CD8-positive, alpha-beta memory T cell (primary cell): Measurements from ENCODE around the gene CACNA1C. TPM values are rescaled to one million over a fixed set of nuclear protein-coding genes. Genes with fewer than 3 reads are reported as not detected.
A peak's percentile ranks its signal among the peaks of the same experiment; 100 is the strongest.

Experiments
- CTCF ChIA-PET: fragments of 350-600 bp; sonication (Branson Sonifier 250); formaldehyde crosslinking; loops from one replicate; lab custom pipeline; 2021; ENCODE audit warnings: antibody characterized with exemption; lab: Charles Lee
- POLR2A ChIA-PET: fragments of 350-600 bp; sonication (Branson Sonifier 250); formaldehyde crosslinking; loops from one replicate; lab custom pipeline; 2021; ENCODE audit warnings: antibody characterized with exemption; lab: Charles Lee
- DNase-seq, 5 donors: peaks; one replicate each; pipeline versions ENCODE4 v3.0.0 to v3.0.0-alpha.2; 2020 to 2022; ENCODE audit warnings: mixed read lengths in 1 of 5
- H3K27ac ChIP-seq: one replicate; pipeline ENCODE4 v1.7.0; 2013; ENCODE audit warnings: low read depth, mild to moderate bottlenecking, low read length, moderate library complexity
- H3K27me3 ChIP-seq: 2 replicates; pipeline ENCODE4 v1.7.0; 2013; ENCODE audit warnings: low read length, mild to moderate bottlenecking; ENCODE audit not compliant: insufficient read depth, poor library complexity, severe bottlenecking
- H3K36me3 ChIP-seq: 2 replicates; pipeline ENCODE4 v1.7.0; 2013; ENCODE audit warnings: mild to moderate bottlenecking, low read length, moderate library complexity; ENCODE audit not compliant: insufficient read depth
- H3K4me1 ChIP-seq: 2 replicates; pipeline ENCODE4 v1.7.0; 2013; ENCODE audit warnings: mild to moderate bottlenecking, low read length, moderate library complexity; ENCODE audit not compliant: insufficient read depth
- H3K4me3 ChIP-seq: 2 replicates; pipeline ENCODE4 v1.7.0; 2013; ENCODE audit warnings: mild to moderate bottlenecking, low read length
- H3K9me3 ChIP-seq: 2 replicates; pipeline ENCODE4 v1.7.0; 2013; ENCODE audit warnings: mild to moderate bottlenecking, low read length
- H3K27ac Mint-ChIP-seq, 8 donors: one replicate each; pipeline ENCODE4 v1.8.0; 2020 to 2021; ENCODE audit warnings: mixed read lengths in 8 of 8, mild to moderate bottlenecking in 6 of 8, inconsistent platforms in 3 of 8, moderate library complexity in 3 of 8
- H3K27me3 Mint-ChIP-seq, 2 donors: one replicate each; pipeline ENCODE4 v1.8.0; 2020 to 2021; ENCODE audit warnings: mixed read lengths in 2 of 2, mild to moderate bottlenecking in 1 of 2, moderate library complexity in 1 of 2
- H3K36me3 Mint-ChIP-seq, 3 donors: one replicate each; pipeline ENCODE4 v1.8.0; 2020 to 2021; ENCODE audit warnings: mixed read lengths in 3 of 3, inconsistent platforms in 1 of 3, mild to moderate bottlenecking in 1 of 3
- H3K4me1 Mint-ChIP-seq, 3 donors: one replicate each; pipeline ENCODE4 v1.8.0; 2020 to 2021; ENCODE audit warnings: mixed read lengths in 3 of 3, inconsistent platforms in 1 of 3, mild to moderate bottlenecking in 1 of 3
- H3K4me3 Mint-ChIP-seq, 7 donors: one replicate each; pipeline ENCODE4 v1.8.0; 2020 to 2021; ENCODE audit warnings: mixed read lengths in 7 of 7, mild to moderate bottlenecking in 6 of 7, moderate library complexity in 4 of 7, inconsistent platforms in 2 of 7
- H3K9me3 Mint-ChIP-seq, 5 donors: one replicate each; pipeline ENCODE4 v1.8.0; 2020 to 2022; ENCODE audit warnings: mixed read lengths in 5 of 5, mild to moderate bottlenecking in 3 of 5, moderate library complexity in 2 of 5, inconsistent platforms in 1 of 5
- polyA plus RNA-seq: library from polyadenylated mRNA; unstranded; fragments of 300-500 nt; fragmentation: Illumina TruSeq; gene quantifications from one replicate; pipeline ENCODE4 v1.2.3, GENCODE V29; 2021
- total RNA-seq, 2 experiments: library from RNA; stranded (reverse); gene quantifications; one replicate each; pipeline ENCODE4 v1.2.3, GENCODE V29; 2021

CACNA1C gene
- total and polyA plus RNA-seq, 3 experiments from 2014 or later: 0.04 to 0.10 (median 0.04) TPM

- Histone ChIP-seq H3K36me3 (no peaks in the 10 kb centered on the region), H3K4me1 (no peaks in the 10 kb centered on the region), H3K27ac (no peak overlapping the region), H3K4me3 (no peak overlapping the region), H3K9me3 (no peaks in the 10 kb centered on the region), H3K27me3 (no peaks in the 10 kb centered on the region)
- CTCF ChIA-PET: interaction anchor here (1.0 kb wide), 1 partner anchor 21 kb away, joined by 3 read pairs; no protein-coding TSS in a partner anchor
- Mint-ChIP-seq H3K9me3 (no peaks in the 10 kb centered on the region), H3K36me3 (no peaks in the 10 kb centered on the region), H3K27ac (no peak overlapping the region), H3K4me1 (peaks cover 6 to 21% (median 15%) of the 10 kb centered on the region in 3 donors), H3K27me3 (peaks cover 6 to 13% of the 10 kb centered on the region in 2 donors), H3K4me3 (no peak overlapping the region)
- POLR2A ChIA-PET: no interaction called here
- DNase-seq: no peak
These were observed 324.3 kb downstream of the CACNA1C start for GRCh38 chr12:2376908-2377657.

GRCh38 chr12:2378835-2379330 lies 326.1 kb downstream of the CACNA1C start:
- Histone ChIP-seq H3K27ac (no peak overlapping the region), H3K9me3 (no peaks in the 10 kb centered on the region), H3K4me3 (no peak overlapping the region), H3K36me3 (no peaks in the 10 kb centered on the region), H3K4me1 (no peaks in the 10 kb centered on the region), H3K27me3 (no peaks in the 10 kb centered on the region)
- H3K27me3 Mint-ChIP-seq: peaks cover 6 to 8% of the 10 kb centered on the region in 2 donors
- peak overlapping the region in 2 of 7 donors; percentile 3 to 35 for H3K4me3 Mint-ChIP-seq
- ChIA-PET POLR2A (no interaction called here), CTCF (no interaction called here)
- H3K9me3 Mint-ChIP-seq: no peaks in the 10 kb centered on the region
- peaks cover 6 to 21% (median 15%) of the 10 kb centered on the region in 3 donors for H3K4me1 Mint-ChIP-seq
- no peaks in the 10 kb centered on the region for H3K36me3 Mint-ChIP-seq
- H3K27ac Mint-ChIP-seq: peak overlapping the region in 4 of 8 donors; percentile 14 to 60 (median 44)
- no peak for DNase-seq

- Mint-ChIP-seq H3K4me1 (peaks cover 6 to 21% (median 15%) of the 10 kb centered on the region in 3 donors), H3K27me3 (peaks cover 8 to 19% of the 10 kb centered on the region in 2 donors), H3K27ac (no peak overlapping the region), H3K9me3 (no peaks in the 10 kb centered on the region), H3K36me3 (no peaks in the 10 kb centered on the region), H3K4me3 (no peak overlapping the region)
- Histone ChIP-seq H3K36me3 (no peaks in the 10 kb centered on the region), H3K27ac (no peak overlapping the region), H3K4me1 (no peaks in the 10 kb centered on the region), H3K4me3 (no peak overlapping the region), H3K9me3 (no peaks in the 10 kb centered on the region), H3K27me3 (no peaks in the 10 kb centered on the region)
- ChIA-PET POLR2A (no interaction called here), CTCF (interaction anchor here (1.0 kb wide), 1 partner anchor 12 kb away, joined by 3 read pairs; no protein-coding TSS in a partner anchor)
- no peak for DNase-seq
These were observed 328.2 kb downstream of the CACNA1C start for GRCh38 chr12:2380946-2381345.

GRCh38 chr12:2382370-2383155 lies 329.8 kb downstream of the CACNA1C start:
- Mint-ChIP-seq H3K36me3 (no peaks in the 10 kb centered on the region), H3K4me1 (peaks cover 5 to 20% (median 14%) of the 10 kb centered on the region in 3 donors), H3K27ac (no peak overlapping the region), H3K9me3 (no peaks in the 10 kb centered on the region), H3K27me3 (peaks cover 7 to 19% of the 10 kb centered on the region in 2 donors), H3K4me3 (no peak overlapping the region)
- H3K4me1 ChIP-seq: no peaks in the 10 kb centered on the region
- H3K9me3 ChIP-seq: no peaks in the 10 kb centered on the region
- CTCF ChIA-PET: no interaction called here
- H3K27me3 ChIP-seq: no peaks in the 10 kb centered on the region
- H3K36me3 ChIP-seq: no peaks in the 10 kb centered on the region
- H3K27ac ChIP-seq: no peak overlapping the region
- H3K4me3 ChIP-seq: no peak overlapping the region
- POLR2A ChIA-PET: no interaction called here
- no peak for DNase-seq

GRCh38 chr12:2383325-2384028 lies 330.7 kb downstream of the CACNA1C start:
- POLR2A ChIA-PET: no interaction called here
- no peak overlapping the region for H3K27ac ChIP-seq
- no peaks in the 10 kb centered on the region for H3K36me3 ChIP-seq
- H3K9me3 ChIP-seq: no peaks in the 10 kb centered on the region
- Mint-ChIP-seq H3K27ac (no peak overlapping the region), H3K9me3 (no peaks in the 10 kb centered on the region), H3K4me3 (no peak overlapping the region), H3K27me3 (peaks cover 4 to 14% of the 10 kb centered on the region in 2 donors), H3K4me1 (peaks cover 4 to 11% (median 6%) of the 10 kb centered on the region in 3 donors), H3K36me3 (no peaks in the 10 kb centered on the region)
- no peak for DNase-seq
- no peaks in the 10 kb centered on the region for H3K27me3 ChIP-seq
- CTCF ChIA-PET: no interaction called here
- H3K4me1 ChIP-seq: no peaks in the 10 kb centered on the region
- H3K4me3 ChIP-seq: no peak overlapping the region

GRCh38 chr12:2384029-2384386 lies 331.2 kb downstream of the CACNA1C start:
- peaks cover 0 to 5% (median 3%) of the 10 kb centered on the region in 3 donors for H3K4me1 Mint-ChIP-seq
- Histone ChIP-seq H3K27ac (no peak overlapping the region), H3K4me3 (no peak overlapping the region), H3K36me3 (no peaks in the 10 kb centered on the region), H3K27me3 (no peaks in the 10 kb centered on the region), H3K9me3 (no peaks in the 10 kb centered on the region), H3K4me1 (no peaks in the 10 kb centered on the region)
- H3K27ac Mint-ChIP-seq: no peak overlapping the region
- no peak for DNase-seq
- H3K36me3 Mint-ChIP-seq: no peaks in the 10 kb centered on the region
- H3K9me3 Mint-ChIP-seq: no peaks in the 10 kb centered on the region
- no peak overlapping the region for H3K4me3 Mint-ChIP-seq
- POLR2A ChIA-PET: no interaction called here
- H3K27me3 Mint-ChIP-seq: peaks cover 4 to 14% of the 10 kb centered on the region in 2 donors
- CTCF ChIA-PET: no interaction called here

- Histone ChIP-seq H3K27ac (no peak overlapping the region), H3K9me3 (no peaks in the 10 kb centered on the region), H3K27me3 (no peaks in the 10 kb centered on the region), H3K36me3 (no peaks in the 10 kb centered on the region), H3K4me3 (no peak overlapping the region), H3K4me1 (no peaks in the 10 kb centered on the region)
- DNase-seq: no peak
- H3K27ac Mint-ChIP-seq: no peak overlapping the region
- H3K36me3 Mint-ChIP-seq: no peaks in the 10 kb centered on the region
- H3K4me1 Mint-ChIP-seq: no peaks in the 10 kb centered on the region
- no peaks in the 10 kb centered on the region for H3K9me3 Mint-ChIP-seq
- ChIA-PET CTCF (no interaction called here), POLR2A (no interaction called here)
- no peak overlapping the region for H3K4me3 Mint-ChIP-seq
- H3K27me3 Mint-ChIP-seq: peaks cover 4 to 14% of the 10 kb centered on the region in 2 donors
These were observed 332.0 kb downstream of the CACNA1C start for GRCh38 chr12:2384533-2385351.
